Left colon (tissue), 2 donors: ENCODE results near the gene FAM53B. TPM values are rescaled to one million over a fixed set of nuclear protein-coding genes. Genes with fewer than 3 reads are reported as not detected.

Source experiments
- ATAC-seq: fragments of 200-7000 bp; cut with Tn5 transposase; one replicate; pipeline ENCODE4 v1.9.1; 2020; ENCODE audit warnings: mild to moderate bottlenecking, moderate library complexity
- DNase-seq, 2 donors: peaks; one replicate each; pipeline ENCODE4 v3.0.0-alpha.2; 2020
- intact Hi-C, 2 donors: fragments of 100-400 bp; cut with DNase I in 1 of 2; cut with micrococcal nuclease in 1 of 2; formaldehyde crosslinking; loops; one replicate each; pipeline versions ENCODE4 v1.11.2 to v1.14.0; 2022; cut with DNase I, micrococcal nuclease
- total RNA-seq, 2 donors: library from RNA; stranded (reverse); fragmentation: NEBNext Ultra II Directional; extraction: Animal tissue kit (Norgen Biotek cat#: 25700); gene quantifications; one replicate each; pipeline ENCODE4 v1.2.1, GENCODE V29; 2021
- donor health status: DM: no; HTN: no; CAD: no.
- donor health status: DM: yes; HTN: yes; CAD: no.

The FAM53B gene
- total RNA-seq, 2 donors from 2014 or later: 31.6 to 48.0 TPM

- intact Hi-C loops: loop anchor here in 1 of 2 donors (5.0 to 10.0 kb wide), 2 partner anchors 110 to 213 kb away; no protein-coding TSS in a partner anchor
- ATAC-seq (no peak), DNase-seq (no peak)
Observed at GRCh38 chr10:124745252-124745651, 1.1 kb upstream of the FAM53B start.

GRCh38 chr10:124743191-124744101, 732 bp downstream of the FAM53B start:
- DNase-seq: peak in 1 of 2 donors; percentile 57
- ATAC-seq: peak; percentile 13
- intact Hi-C loops: loop anchor here (5.0 to 10.0 kb wide), 3 partner anchors 109 to 211 kb away; no protein-coding TSS in a partner anchor

GRCh38 chr10:124742413-124743190, 1.6 kb downstream of the FAM53B start:
- intact Hi-C loops: loop anchor here (5.0 to 10.0 kb wide), 3 partner anchors 108 to 210 kb away; no protein-coding TSS in a partner anchor

GRCh38 chr10:124741922-124742412, 2.2 kb downstream of the FAM53B start:
- ATAC-seq (no peak), DNase-seq (peak in 1 of 2 donors; percentile 70)
- intact Hi-C loops: loop anchor here (5.0 to 10.0 kb wide), 3 partner anchors 107 to 210 kb away; no protein-coding TSS in a partner anchor

More at GRCh38 chr10:124742413-124743190, 1.6 kb downstream of the FAM53B start:
- peak; percentile 24 for ATAC-seq
- peak in 1 of 2 donors; percentile 44 for DNase-seq

GRCh38 chr10:124741281-124741921, 2.8 kb downstream of the FAM53B start:
- intact Hi-C loops: loop anchor here (5.0 to 10.0 kb wide), 3 partner anchors 107 to 209 kb away; no protein-coding TSS in a partner anchor
- ATAC-seq: peak; percentile 39
- DNase-seq: peak; percentile 85 to 94

- intact Hi-C loops: loop anchor here (5.0 to 10.0 kb wide), 3 partner anchors 106 to 208 kb away; no protein-coding TSS in a partner anchor
- peak in 1 of 2 donors; percentile 68 for DNase-seq
- no peak for ATAC-seq
Observed at GRCh38 chr10:124740369-124741280, 3.6 kb downstream of the FAM53B start.

GRCh38 chr10:124739986-124740368, 4.2 kb downstream of the FAM53B start:
- no peak for ATAC-seq
- intact Hi-C loops: loop anchor here (5.0 to 10.0 kb wide), 3 partner anchors 105 to 208 kb away; no protein-coding TSS in a partner anchor
- no peak for DNase-seq

- DNase-seq (peak in 1 of 2 donors; percentile 14), ATAC-seq (no peak)
- intact Hi-C loops: no loop called here
Observed at GRCh38 chr10:124739119-124739921, 4.9 kb downstream of the FAM53B start.

- peak in 1 of 2 donors; percentile 43 for DNase-seq
- intact Hi-C loops: no loop called here
- ATAC-seq: no peak
Observed at GRCh38 chr10:124738441-124738840, 5.7 kb downstream of the FAM53B start.

GRCh38 chr10:124737708-124738107, 6.5 kb downstream of the FAM53B start:
- no peak for ATAC-seq
- intact Hi-C loops: no loop called here

GRCh38 chr10:124737221-124737620, 7.0 kb downstream of the FAM53B start:
- DNase-seq: no peak
- intact Hi-C loops: no loop called here
- ATAC-seq: peak; percentile 12

More at GRCh38 chr10:124737708-124738107, 6.5 kb downstream of the FAM53B start:
- no peak for DNase-seq

- ATAC-seq (peak; percentile 84), DNase-seq (peak; percentile 85 to 90)
- intact Hi-C loops: no loop called here
Observed at GRCh38 chr10:124736491-124737136, 7.6 kb downstream of the FAM53B start.

- ATAC-seq: no peak
- DNase-seq: peak in 1 of 2 donors; percentile 12
- intact Hi-C loops: no loop called here
Observed at GRCh38 chr10:124735491-124736286, 8.5 kb downstream of the FAM53B start.

GRCh38 chr10:124734311-124735166, 9.6 kb downstream of the FAM53B start:
- DNase-seq: no peak

More at GRCh38 chr10:124734311-124735166, 9.6 kb downstream of the FAM53B start:
- ATAC-seq: no peak
- intact Hi-C loops: no loop called here
